C4-2B (cell line): ENCODE results near the gene BTBD17.

Experiments
- H3K27ac ChIP-seq: fragments of 450-650 bp; 2 replicates; pipeline ENCODE4 v1.5.1; 2017
- ZFX ChIP-seq: fragments of 450-650 bp; IDR thresholded peaks from 2 replicates; pipeline ENCODE4 v1.6.1; 2017
- TF ChIP-seq, protein P1 (sequence below): fragments of 450-650 bp; conservative IDR thresholded peaks from 2 replicates; pipeline ENCODE4 v1.5.1; 2017; ENCODE audit warnings: mild to moderate bottlenecking

BTBD17 gene

GRCh38 chr17:74367206-74367605 lies 5.5 kb upstream of the BTBD17 start, which contains the start of gene GPR142:
Gene GPR142, plus strand, starts transcription at chr17:74367506. Its CDS starts 2,035 bp downstream, at chr17:74369541.
- H3K27ac ChIP-seq, result no peak within 1 kb of the TSS
- TF ChIP-seq, protein P1, sequence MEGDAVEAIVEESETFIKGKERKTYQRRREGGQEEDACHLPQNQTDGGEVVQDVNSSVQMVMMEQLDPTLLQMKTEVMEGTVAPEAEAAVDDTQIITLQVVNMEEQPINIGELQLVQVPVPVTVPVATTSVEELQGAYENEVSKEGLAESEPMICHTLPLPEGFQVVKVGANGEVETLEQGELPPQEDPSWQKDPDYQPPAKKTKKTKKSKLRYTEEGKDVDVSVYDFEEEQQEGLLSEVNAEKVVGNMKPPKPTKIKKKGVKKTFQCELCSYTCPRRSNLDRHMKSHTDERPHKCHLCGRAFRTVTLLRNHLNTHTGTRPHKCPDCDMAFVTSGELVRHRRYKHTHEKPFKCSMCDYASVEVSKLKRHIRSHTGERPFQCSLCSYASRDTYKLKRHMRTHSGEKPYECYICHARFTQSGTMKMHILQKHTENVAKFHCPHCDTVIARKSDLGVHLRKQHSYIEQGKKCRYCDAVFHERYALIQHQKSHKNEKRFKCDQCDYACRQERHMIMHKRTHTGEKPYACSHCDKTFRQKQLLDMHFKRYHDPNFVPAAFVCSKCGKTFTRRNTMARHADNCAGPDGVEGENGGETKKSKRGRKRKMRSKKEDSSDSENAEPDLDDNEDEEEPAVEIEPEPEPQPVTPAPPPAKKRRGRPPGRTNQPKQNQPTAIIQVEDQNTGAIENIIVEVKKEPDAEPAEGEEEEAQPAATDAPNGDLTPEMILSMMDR, result no peak
- no peak for TF ChIP-seq ZFX

- TF ChIP-seq, protein P1, result no peak
- no peak for TF ChIP-seq ZFX
These were observed 1.3 kb upstream of the BTBD17 start for GRCh38 chr17:74362810-74363498.

DNA sequence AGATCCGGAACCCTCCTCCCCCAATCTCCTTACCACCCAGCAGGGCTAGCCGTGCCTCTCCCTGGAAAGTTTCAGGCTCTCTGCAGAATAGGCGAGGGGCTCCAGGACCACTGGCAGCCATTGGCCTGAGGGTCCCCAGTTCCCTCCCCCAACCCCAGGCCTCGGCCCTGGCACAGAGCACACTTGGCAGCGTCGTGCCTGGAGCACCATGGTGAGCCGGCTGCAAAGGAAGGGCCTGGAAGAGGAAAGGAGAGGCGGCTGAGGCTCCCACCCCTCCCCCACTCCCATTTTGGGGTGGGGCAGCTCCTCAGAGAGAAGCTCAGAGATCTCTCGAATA lies 369 bp upstream of the BTBD17 start:
- H3K27ac ChIP-seq, result no peak overlapping the region
- TF ChIP-seq, protein P1, result no peak
- no peak for TF ChIP-seq ZFX

More at GRCh38 chr17:74362810-74363498, 1.3 kb upstream of the BTBD17 start:
- H3K27ac ChIP-seq, result no peak overlapping the region

GRCh38 chr17:74360899-74361229 lies 804 bp downstream of the BTBD17 start:
- no peak for TF ChIP-seq ZFX
- TF ChIP-seq, protein P1, result no peak
- no peak overlapping the region for H3K27ac ChIP-seq

DNA sequence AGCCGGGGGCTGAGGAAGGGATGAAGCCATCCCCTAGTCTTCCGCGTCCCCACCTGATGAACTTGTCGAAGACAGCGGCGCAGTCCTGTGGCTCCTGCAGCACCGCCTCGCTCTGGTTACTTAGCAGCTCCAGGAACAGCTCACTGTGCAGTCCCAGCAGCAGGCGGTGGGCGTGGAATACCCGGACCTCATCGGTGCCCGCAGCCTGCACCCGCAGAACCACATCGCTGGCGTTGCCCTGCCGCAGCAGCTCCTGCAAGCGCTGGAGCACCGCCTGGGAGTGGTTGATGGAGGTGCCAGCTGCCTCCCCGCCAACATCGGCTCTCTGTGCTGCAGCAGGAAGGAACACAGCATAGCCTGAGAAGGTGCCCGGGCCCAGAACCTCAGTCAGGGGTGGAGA lies 1.8 kb downstream of the BTBD17 start:
- TF ChIP-seq ZFX, result no peak
- TF ChIP-seq, protein P1, result no peak
- H3K27ac ChIP-seq, result no peak overlapping the region

GRCh38 chr17:74358697-74359096 lies 3.0 kb downstream of the BTBD17 start:
- H3K27ac ChIP-seq, result no peak overlapping the region
- TF ChIP-seq ZFX, result no peak
- TF ChIP-seq, protein P1, result no peak

DNA sequence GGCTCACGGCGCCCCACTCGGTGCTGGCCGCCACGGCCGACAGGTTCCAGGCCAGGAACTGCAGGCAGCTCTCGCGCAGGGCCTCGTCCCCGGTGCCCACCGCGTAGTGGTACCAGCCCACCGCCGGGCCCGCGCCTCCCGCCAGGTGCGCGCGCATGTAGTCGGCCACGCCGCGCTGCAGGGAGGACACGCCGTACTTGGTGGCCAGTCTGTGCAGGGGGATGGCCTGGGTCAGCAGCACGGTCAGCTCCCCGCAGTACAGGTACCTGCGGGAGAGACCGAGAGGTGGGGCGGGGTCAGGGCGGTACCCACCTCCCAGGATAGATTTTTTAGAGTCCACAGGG lies 4.2 kb downstream of the BTBD17 start:
- no peak for TF ChIP-seq ZFX
- TF ChIP-seq, protein P1, result no peak
- H3K27ac ChIP-seq, result no peak overlapping the region
